CD4-positive, alpha-beta T cell treated with Interferon alpha-2 for 1 hour (primary cell): ENCODE results near the gene ACTRT2.

Experiments used
- DNase-seq, 2 donors: peaks; one replicate each; pipeline ENCODE4 v3.0.0-alpha.2; 2020 to 2022

Gene ACTRT2

DNA sequence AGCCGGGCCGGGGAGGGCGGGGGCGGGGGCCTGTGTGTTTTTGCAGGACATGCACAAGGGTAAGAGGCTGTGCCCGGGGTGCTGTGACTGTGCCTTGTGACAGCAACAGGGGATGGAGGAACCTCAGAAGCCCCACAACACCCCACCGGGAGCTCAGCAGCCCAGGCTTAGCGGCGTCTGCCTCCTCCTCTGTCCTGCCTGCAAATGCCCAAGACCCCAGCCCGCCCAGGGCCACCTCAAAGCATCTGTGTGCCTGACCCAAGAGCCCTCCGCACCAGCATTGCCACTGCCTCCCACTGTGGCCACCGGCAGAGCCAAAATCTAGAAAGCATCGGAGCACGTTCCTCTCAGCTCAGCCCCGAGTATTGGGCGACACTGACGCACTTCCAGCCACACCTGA lies 2.7 kb upstream of the ACTRT2 start:
- DNase-seq, result no peak

DNA sequence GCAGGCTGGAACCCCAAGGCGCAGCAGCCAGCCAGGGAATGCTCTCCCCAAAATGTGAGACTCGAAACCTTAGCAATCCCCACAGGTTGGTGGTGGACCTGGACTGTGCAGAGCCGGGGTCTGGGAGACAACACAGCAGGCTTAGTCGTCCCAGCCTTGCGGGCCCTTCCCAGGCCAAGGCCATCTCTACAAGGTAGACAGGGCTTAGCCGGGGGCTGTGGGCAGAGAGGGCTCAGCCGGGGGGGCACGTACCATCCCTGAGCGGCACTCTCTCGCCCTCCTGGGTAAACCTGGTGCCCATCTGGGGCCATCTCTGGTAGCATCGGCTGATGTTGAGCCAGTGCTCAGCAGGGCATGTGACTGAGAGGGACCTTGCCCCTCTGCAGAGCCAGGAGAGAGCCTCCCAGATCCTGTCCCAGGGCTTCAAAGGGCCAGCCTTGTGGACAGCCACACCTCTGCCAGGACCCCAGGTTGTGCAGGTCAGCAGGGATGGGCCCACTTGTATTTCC lies 2.2 kb upstream of the ACTRT2 start:
- no peak for DNase-seq

DNA sequence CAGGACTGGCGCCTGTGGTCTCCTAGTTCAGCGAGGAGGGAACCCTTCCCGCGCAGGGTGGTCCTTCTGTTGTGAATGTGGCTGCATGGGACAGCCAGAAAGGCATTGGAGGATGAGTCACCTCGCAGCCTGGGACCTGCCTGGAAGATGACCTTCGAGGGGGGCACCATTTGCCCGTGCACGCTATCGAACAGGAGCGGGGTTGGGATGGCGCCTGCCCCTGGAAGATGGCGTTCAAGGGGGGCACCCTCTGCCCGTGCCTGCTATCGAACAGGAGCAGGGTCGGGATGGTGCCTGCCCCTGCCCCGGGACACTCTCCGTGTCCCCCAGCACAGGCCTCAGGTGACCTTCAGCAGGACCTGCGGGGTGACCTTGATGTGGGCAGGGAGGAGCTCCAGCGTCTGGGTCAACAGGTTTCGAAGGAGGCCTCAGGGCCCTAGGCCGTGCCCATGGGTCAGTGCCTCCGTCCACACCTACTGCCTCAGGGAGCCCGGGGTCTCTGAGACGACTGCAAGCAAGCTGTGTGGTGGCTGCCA lies 1.7 kb upstream of the ACTRT2 start:
- no peak for DNase-seq

DNA sequence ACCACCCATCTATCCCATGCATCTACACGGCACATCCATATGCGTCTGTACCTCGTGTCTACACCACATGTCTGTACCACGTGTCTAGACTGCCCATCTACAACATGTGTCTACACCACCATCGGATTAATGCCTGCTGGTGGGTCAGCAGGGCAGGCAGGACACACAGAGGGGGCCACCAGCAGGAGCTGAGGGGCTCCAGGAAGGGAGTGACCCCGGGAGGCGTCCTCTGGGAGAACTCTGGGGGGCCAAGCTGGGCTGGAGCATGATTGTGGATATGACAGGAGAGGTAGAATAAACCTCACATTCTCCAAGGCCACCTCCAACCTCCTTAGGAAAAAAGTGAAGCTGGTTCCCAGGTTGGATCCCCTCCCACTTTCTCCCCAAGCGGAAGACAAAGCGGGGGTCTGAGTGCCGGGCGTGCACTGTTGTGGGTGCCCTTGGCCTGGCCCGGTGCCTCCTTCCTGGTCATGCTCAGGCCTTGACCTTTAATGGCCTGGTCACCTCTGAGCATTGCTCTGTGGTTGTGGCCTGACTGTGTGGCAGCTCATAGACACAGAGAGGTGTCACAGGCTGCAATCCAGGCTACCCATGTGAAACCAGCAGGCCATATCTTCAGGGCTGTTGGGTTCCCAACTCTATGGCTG lies 881 bp upstream of the ACTRT2 start:
- no peak for DNase-seq

DNA sequence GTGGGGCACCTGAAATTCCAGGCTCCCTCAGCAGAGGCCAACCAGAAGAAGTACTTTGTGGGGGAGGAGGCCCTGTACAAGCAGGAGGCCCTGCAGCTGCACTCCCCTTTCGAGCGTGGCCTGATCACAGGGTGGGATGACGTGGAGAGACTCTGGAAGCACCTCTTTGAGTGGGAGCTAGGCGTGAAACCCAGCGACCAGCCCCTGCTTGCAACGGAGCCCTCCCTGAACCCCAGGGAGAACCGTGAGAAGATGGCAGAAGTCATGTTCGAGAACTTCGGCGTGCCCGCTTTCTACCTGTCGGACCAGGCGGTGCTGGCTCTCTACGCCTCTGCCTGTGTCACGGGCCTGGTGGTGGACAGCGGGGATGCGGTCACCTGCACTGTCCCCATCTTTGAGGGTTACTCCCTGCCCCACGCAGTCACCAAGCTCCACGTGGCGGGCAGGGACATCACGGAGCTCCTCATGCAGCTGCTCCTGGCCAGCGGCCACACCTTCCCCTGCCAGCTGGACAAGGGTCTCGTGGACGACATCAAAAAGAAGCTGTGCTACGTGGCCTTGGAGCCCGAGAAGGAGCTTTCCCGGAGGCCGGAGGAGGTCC lies 634 bp downstream of the ACTRT2 start:
- no peak for DNase-seq

DNA sequence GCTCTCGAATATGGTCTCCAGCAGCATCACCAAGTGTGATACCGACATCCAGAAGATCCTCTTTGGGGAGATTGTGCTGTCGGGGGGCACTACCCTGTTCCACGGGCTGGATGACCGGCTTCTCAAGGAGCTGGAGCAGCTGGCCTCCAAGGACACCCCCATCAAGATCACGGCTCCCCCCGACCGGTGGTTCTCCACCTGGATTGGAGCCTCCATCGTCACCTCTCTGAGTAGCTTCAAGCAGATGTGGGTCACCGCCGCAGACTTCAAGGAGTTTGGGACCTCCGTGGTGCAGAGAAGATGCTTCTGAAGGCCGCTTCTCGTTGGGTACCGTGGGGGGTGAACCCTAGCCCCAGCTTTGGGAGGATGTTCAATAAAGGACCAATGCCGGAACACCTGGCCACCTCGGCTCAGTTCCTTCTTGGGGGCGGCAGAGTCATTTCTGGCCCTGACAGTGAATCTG lies 1.3 kb downstream of the ACTRT2 start:
- DNase-seq, result no peak

DNA sequence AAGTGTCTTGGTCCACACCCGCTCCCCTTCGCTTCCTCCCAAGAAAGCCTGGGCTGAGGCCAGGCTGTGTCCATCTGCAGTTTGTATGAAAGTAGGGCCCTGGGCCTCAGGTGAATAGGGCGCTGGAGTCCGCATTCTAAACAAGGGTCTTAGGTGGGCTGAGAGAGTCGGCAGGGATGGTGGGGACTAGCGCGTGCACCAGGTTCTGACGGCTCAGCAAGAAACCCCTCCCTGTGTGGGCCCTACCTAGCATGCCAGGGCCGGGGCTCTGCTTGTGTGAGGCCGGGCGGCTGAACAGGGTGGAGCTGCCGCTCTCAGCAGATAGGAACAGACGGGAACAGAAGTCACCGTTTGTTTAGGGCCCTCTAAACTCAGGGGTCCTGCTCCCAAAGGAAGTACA lies 1.7 kb downstream of the ACTRT2 start:
- no peak for DNase-seq

DNA sequence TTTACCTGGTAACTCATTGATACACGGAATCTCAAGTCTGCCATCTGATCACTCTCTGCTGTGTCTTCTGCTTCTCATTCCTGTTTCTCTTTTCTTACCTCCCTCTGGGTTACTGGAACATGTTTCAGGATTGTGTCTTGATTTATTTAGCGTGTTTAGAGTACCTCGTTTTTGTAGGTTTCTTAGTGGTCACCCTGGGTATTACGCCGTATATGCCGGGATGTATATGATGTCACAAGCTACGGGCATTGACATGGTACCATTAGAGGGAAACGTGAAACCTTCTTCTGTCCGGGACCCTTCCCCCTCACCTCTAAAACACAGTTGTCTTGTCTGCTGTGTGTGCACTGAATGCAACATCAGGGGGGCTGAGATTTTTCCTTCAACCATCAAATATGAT lies 2.8 kb downstream of the ACTRT2 start:
- DNase-seq, result no peak

DNA sequence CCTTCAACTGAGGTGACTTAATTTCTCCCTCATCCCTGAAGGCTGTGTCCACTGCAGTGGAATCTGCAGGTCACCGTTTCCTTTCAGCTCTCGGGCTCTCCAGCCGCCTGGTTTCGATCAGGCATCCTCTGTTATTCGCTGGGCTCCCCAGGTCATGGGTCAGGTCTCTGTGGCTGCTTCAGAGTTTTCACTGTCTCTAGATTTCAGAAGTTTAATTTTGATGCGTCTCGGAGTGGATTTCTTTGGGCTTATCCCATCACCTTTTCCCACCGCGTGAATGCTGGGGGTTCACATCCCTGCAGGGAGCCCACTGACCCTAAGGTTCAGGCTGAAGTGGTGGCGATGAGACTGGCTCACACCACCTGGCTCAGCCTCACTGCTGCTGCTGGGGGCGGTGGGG lies 3.3 kb downstream of the ACTRT2 start:
- DNase-seq, result no peak

DNA sequence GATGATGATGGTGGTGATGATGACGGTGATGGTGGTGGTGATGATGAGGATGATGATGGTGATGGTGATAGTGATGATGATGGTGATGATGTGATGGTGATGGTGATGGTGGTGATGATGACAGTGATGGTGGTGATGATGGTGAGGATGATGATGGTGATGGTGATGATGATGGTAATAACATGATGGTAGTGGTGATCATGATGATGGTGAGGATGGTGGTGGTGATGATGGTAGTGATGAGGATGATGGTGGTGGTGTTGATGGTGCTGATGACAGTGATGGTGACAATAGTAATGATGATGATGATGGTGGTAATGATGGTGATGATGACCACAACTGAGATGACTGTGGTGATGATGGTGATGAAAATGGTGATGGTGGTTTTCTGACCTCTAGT lies 4.9 kb downstream of the ACTRT2 start:
- no peak for DNase-seq

DNA sequence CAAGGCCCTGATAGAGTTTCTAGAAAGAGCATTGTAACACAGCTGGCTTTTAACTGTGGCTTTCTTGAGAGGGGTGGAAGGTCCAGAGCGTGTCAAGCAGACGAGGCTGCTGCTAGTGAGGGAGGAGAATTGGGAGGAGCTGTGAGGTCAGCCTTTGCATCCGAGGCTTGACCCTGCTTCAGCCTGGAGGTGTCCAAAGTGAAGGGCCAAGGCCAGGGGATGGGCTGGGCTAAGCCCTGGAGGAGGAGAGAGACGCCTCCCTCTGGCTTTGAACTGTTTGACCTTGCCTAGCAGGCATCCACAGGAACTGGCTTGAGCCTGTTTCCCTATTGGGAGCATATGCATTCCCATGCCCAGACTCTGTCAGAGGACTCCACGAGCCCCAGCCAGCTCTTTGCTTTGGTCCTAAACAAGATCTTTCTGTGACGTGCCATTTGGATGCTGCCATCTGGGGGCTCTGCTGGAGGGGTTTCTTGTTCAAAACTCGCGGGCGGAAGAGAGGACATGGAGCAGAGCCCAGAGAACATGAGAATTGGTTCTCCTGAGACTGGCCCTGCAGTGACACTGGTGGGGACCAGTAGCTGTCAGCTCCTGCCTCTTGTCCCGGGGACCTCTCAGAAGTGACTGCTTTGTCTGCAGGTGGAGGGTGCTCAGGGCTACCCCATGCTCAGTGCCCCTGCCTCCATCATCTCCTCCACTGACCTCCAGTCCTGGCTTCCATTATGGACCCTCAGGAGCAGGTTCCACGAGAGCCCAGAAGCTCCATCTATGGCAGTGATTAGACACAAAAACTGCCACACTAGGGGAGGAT lies 5.5 kb downstream of the ACTRT2 start:
- DNase-seq, result no peak

DNA sequence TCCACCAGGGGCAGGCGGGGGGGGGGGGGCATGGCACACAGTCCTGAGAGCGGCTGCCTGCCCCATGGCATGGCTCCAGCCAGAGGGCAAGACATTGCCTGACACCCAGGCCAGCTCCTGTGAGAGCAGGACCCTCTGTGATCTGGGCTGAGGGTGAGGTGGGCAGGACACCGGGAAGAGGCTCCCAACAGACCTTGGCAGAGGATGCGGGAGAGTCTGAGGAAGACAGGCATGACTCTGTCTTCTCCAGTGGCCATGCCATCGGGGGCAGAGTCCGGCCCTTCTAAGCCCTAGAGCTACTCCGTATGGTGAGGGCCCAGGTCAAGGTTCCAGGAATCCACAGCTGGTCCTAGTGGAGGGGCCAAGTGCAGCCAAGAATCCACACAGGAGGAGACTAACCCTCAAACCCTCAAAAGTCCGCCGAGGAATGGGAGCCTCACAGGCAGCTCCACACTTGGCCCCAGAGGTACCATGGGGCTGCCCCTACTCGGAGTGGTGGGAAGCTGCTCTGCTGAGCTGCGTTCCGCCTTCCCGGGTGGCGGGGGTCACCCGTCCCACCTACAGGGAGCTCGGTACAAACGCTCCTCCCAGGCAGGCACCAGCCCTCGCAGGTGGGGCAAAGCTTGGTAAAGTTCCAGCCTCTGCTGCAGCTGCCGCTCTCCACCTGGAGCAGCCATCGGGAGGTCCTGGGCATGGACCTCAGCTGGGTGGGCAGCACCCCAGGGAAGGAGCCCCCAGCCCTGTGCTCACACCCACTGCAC lies 6.5 kb downstream of the ACTRT2 start:
- no peak for DNase-seq

DNA sequence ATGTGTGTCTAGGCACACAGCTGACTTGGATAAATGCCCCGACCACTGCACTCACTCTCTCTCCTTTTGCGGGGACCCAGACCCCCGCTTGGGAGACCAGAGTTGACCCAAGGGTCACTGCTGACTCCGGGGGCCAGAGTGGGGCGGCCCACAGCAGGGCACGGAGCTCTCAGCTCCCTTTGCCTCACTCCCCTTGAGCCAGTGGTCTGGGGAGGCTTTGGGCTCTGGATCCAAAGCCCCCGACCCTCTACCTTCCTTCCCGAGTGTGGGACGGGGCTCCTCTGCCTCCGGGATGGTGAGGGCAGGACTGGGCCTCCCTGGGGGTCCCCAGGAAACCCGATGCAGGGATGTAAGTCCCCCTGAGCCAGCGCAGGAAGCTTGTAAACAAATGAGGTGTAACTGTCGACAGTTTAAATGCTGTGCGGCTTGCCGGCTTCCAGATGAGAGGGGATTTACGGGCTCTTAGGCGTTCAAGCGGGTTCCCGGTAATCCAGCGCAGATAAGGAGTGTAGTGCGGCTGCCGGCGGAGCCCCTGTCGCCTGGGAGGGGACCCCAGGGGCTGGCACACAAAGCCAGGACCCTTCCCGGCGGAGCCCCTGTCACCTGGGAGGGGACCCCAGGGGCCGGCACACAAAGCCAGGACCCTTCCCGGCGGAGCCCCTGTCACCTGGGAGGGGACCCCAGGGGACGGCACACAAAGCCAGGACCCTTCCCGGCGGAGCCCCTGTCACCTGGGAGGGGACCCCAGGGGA lies 7.4 kb downstream of the ACTRT2 start:
- no peak for DNase-seq

DNA sequence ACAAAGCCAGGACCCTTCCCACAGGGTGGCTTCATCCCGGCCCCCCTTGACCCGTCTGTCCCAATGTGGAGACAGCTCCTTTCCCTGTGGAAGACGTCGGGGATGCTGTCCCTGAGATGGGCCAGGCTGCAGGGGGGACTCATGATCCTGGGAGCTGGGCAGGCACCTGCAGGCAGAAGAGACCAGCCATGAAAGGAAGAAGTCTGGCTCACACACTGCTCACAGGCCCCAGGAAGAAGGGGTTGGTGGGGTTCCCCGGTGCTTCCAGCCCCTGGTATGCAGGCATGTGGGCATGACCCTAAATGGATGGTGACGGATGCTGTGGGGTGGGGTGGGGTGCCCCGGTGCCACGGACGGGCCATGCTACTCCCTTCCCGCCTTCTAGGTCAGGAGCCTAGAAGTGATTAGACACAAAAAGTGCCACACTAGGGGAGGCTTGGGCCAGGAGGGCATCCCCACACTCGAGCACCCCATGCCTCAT lies 8.3 kb downstream of the ACTRT2 start:
- DNase-seq, result no peak

DNA sequence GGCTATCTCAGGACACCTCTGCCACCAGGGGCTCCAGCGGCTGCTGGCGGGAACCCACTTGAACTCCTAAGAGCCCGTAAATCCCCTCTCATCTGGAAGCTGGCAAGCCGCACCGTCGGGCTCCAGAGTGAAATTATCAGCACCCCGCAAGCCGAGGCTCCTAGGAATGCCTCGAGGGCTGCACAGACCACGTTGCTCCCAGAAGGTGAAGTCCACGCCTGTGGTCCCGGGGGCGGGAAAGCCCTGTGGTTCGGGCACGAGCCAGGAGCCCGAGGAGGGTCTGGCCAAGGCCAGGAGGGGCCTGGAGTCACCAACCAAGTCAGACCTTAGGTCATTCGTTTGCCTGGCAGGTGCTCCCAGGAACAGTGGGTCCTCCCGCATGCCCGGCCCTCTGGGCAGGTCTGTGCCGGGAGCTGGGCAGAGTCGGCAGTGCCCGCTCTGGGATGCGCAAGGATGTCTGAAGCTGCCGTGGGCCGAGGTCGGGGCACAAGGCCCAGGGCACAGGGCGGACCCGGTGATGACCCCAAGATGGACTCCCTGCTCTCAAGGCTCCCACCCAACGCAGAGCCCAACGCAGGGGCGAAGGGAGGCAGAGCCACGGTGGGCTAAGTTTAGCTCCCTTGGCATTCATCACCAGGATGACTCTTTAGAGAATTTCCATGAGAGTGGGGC lies 8.9 kb downstream of the ACTRT2 start:
- DNase-seq, result no peak

DNA sequence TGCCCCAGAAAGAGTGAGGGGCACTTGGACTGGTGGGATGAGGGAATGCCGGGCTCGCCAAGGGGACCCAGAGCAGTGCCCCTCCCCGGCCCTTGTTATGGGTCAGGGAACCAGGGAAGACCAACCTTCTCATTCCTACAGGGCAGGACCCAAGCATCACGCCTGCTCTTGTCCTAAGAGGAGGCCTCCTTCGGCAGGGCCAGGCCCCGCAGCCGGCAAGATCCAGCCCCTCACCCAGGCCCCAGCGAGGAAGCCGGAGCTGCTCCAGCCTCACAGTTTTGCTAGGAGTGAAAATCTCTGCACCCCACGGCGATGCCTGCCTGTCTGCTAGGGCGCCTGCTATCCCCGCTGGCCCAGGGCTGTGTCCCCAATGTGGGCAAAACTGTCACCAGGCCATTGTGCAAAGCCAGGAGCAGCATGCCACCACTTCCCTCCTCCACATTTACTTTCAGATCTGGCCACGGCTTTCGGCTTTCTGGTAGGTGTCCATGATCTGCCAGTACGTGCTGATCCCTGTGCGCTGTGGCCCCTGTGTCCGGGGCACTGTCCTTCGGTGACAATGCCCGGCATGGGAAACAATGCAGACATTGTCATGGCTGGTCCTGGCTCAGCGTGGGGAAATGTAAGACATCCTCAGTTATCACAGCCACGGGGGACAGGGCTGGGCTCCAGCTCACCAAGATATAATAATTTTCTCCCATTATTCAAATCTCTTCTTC lies 9.6 kb downstream of the ACTRT2 start:
- DNase-seq, result no peak

DNA sequence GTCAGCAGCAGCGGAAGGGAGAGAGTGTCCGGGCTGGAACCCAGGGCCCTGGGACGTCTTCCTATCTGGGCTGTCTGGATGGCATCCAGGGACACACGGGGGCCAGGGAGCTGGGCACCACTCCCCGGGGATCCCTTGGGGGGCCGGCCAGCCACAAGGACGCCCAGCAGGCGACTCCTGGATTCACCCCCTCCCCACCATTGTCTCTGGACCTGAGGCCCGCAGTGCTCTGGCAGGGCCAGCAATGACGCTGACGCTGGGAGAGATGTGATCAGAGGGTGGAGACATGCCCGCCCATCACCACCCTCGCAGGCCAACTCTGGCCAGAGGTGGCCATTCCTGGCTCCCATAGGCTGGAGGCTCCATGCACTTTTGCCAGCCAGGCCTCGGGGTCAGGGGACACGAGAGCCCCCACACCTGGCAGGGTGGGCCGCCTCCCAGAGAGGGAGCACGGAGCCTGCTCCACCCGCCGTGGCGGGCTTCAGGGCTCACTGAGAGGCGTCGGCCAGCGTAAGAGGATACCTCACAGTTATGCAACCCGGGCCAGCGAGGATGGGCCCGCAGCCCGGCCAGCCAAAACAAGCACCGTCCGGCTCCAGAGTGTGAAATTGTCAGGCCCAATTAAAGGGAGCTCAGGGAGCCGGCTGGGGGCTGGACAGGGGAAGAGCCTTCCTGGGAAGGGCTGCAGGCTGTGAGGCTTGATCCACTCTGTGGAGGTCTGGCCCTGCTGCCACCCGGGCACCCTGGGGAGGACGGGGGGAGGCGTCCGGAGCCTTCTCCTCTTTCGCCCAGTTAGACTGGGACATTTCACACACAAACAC lies 10.3 kb downstream of the ACTRT2 start:
- no peak for DNase-seq

DNA sequence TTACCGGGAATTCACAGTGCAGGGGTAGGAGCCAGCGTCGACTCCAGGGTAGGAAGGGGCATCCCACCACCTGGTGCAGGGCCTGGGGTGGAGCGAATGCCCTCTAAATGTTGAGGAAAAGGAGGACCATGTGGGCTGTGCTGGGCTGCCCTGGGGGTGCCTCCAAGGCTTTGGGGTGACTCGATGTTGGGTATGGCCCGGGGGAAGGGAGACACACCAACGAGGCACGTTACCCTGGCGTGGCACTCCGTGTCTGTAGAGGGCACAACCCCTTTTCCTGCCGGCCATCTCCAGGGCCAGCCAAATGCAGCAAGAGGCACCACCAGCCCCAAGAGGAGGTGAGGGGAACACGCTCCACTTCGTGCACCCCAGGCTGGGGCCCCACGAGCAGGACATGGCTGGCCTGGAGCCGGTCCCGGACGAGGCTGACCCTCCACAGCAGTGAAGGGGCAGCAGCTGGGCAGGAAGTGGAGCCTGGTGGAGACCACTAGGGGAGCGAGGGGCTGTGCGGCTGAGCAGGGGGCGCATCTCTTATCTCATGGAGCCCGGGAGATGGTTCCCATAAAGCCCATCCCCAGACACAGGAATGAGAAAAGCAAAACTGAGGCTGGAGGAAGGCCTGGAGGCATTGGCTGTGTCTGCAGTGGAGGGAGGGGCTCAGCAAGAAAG lies 11.2 kb downstream of the ACTRT2 start:
- DNase-seq, result no peak
